ENCODE measurements around the gene PIAS4.
"Not testable (repeated sequence)": the region's sequence is repeated elsewhere in the genome, so short reads cannot be mapped to it uniquely, and the experiment has no call there.

Gene PIAS4

DNA sequence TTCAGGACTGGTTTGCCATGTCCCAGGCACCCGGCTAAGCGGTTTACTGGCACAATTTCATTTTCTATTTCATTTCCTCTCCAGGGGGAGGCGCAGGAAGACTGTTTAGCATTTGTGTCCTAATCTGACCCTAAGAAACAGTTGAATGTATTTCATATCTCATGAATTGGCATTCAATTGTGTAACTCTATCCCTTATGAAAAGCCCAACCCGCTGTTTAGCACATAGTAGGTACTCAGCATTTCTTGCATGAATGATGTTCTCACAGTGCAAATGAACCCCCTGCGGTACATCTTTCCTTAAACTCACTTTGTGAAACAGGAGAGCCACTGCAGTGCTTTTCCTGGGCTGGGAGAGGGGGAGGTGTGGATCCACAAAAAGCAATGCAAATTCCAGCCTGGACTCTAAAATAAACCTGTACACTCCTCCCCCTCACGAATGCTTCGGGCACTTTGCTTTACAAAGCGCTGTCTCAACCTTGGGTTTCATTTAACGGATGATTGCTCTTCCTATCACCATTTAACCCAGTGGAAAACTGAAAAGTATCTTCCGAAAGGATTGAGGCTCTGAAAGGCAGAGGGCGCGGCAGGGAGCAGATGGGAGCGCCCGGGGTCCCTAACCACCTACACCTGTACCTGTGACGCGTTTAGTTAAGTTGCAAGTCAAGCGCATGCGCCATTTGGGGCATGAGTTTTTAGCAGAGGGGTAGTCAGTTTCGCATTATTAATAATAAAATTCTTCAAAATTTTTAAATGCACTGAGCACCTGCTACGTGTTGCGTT lies 21.1 kb upstream of the PIAS4 start:
- TF ChIP-seq CTCF (IDR thresholded peaks at IDR 0.05; ENCODE audit: low read length, missing control alignments): peak; percentile 57
- H3K4me3 ChIP-seq (replicated peaks; ENCODE audit: low read depth, low read length): peak overlapping the region; percentile 100
- peak; percentile 85 for DNase-seq (ENCODE audit: low read depth)

DNA sequence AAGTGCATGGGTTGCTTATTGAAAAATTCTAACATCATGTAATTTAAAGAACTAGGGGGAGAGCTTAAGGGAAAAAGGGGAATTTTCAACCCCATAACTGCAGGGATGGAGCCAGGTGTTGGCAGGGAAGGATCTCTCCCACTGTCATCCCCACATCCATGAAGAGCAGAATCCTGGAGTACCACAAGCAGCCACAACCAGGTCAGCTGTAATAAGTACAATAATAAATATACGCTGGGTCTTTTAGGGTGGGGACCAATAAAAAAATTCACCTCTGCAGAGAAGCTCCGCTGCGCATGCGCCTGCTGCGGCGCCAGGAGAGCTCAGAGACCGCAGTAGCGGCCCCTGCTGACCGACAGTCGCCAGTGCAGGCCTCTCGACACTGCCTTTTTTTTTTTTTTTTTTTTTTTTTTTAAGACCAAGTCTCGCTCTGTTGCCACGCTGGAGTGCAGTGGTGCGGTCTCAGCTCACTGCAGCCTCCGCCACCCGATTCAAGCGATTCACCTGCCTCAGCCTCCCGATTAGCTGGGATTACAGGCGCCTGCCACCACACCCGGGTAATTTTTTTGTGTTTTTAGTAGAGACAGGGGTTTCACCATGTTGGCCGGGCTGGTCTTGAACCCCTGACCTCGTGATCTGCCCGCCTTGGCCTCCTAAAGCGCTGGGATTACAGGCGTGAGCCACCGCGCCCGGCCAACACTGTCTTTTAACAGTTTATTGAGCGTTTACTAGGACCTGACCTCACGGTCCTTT lies 19.7 kb upstream of the PIAS4 start:
- peak; percentile 84 for TF ChIP-seq CTCF (IDR thresholded peaks at IDR 0.05; ENCODE audit: low read length, missing control alignments)
- peak overlapping the region; percentile 33 for H3K4me3 ChIP-seq (replicated peaks; ENCODE audit: low read depth, low read length)
- peak; percentile 87 for DNase-seq (ENCODE audit: low read depth)

GRCh38 chr19:3990815-3991117 lies 16.8 kb upstream of the PIAS4 start:
- DNase-seq (ENCODE audit: low read depth): no peak
- no peak overlapping the region for H3K4me3 ChIP-seq (replicated peaks; ENCODE audit: low read depth, low read length)
- TF ChIP-seq CTCF (IDR thresholded peaks at IDR 0.05; ENCODE audit: low read length, missing control alignments): no peak

- TF ChIP-seq CTCF (IDR thresholded peaks at IDR 0.05; ENCODE audit: low read length, missing control alignments): no peak
- no peak for DNase-seq (ENCODE audit: low read depth)
- H3K4me3 ChIP-seq (replicated peaks; ENCODE audit: low read depth, low read length): no peak overlapping the region
Measured at GRCh38 chr19:3995607-3996006, 11.9 kb upstream of the PIAS4 start.

- H3K4me3 ChIP-seq (replicated peaks; ENCODE audit: low read depth, low read length); DNase-seq (ENCODE audit: low read depth): not testable (repeated sequence)
Measured at GRCh38 chr19:3998667-3999412, 8.7 kb upstream of the PIAS4 start.

DNA sequence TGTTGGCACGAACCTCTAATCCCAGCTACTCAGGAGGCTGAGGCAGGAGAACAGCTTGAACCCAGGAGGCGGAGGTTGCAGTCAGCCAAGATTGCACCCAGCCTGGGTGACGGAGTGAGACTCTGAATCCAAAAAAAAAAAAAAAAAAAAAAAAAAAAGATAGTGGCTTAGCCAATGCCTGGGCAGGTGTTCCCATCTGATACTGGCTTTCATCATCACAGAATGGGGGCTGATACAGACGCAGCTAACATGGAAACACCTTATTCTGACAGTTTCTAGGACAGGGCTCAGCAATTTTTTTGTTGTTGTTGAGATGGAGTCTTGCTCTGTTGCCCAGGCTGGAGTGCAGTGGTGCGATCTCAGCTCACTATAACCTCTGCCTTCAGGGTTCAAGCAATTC lies 6.7 kb upstream of the PIAS4 start:
- H3K4me3 ChIP-seq (replicated peaks; ENCODE audit: low read depth, low read length); DNase-seq (ENCODE audit: low read depth): not testable (repeated sequence)

DNA sequence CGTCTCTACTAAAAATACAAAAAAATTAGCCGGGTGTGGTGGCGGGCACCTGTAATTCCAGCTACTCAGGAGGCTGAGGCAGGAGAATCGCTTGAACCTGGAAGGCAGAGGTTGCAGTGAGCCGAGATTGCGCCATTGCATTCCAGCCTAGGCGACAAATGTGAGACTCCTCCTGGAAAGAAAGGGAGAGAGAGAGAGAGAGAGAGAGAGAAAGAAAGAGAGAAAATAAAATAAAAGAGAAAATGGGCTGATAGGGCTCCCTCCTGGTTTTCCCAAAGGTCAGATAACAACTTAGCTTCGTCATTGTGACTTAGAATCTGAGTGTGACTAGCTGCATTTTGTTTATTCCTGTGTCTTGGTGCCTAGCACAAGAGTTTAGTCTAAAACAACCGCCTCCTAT lies 2.1 kb upstream of the PIAS4 start:
- not testable (repeated sequence) for DNase-seq (ENCODE audit: low read depth); H3K4me3 ChIP-seq (replicated peaks; ENCODE audit: low read depth, low read length)

DNA sequence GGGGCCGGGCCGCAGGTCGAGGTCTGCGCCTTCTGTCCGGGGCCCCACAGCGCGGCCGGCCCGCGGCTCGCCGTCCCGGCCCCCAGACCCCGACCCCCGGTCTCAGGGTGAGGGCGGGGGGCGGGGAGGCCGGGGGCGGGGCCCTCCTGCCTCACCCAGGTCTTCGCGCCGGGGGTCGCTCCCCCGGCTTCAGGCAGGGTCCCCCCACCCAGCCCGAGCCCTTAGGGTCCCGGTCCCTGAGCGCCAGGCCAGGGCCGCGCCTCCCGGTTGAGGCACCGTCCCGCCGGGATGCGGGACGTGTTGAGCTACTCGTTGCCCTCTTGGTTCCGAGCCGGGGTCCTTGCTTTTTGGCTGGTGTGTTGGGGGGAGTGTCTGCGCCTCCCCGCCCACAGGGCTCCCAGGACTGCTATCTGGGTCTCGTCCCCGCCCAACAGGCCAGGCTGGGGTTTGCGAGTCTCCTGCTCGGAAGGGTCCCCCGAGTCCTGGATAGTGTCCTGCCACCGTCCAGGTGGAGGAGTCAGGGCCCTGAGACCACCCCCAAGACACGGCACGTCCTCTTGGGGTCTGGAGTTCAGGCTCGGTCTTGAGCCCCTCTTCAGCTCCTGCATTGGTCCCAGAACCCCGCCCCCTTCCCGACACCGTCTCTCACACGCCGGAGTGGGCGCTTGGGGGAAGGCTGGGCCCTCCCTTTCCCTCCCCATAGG lies 452 bp downstream of the PIAS4 start:
- no peak for DNase-seq (ENCODE audit: low read depth)
- no peak for TF ChIP-seq CTCF (IDR thresholded peaks at IDR 0.05; ENCODE audit: low read length, missing control alignments)
- H3K4me3 ChIP-seq (replicated peaks; ENCODE audit: low read depth, low read length): peak overlapping the region; percentile 91

All from fibroblast of pulmonary artery (primary cell).